ENCODE results near the gene TEDC2. TPM values are rescaled to one million over a fixed set of nuclear protein-coding genes. Genes with fewer than 3 reads are reported as not detected.
"Not testable (repeated sequence)": the region's sequence is repeated elsewhere in the genome, so short reads cannot be mapped to it uniquely, and the experiment has no call there.

Gene TEDC2
- total RNA-seq, 1 donor from 2014 or later, result 29.1 TPM

DNA sequence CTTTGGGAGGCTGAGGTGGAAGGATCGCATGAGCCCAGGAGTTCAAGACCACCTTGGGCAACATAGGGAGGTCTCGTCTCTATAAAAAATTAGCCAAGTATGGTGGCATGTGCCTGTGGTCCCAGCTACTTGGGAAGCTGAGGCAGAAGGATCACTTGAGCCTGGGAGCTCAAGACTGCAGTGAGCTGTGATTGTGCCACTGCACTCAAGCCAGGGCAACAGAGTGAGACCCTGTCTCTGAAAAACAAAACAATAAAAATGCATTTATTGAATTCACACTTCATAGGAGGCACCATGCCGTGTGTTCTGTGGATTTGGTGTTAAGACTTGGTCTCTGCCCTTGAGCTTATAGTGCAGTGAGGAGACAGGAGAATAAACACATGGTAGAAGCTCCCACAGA lies 17.4 kb downstream of the TEDC2 start:
- peaks cover 10% of the 10 kb centered on the region for H3K79me2 ChIP-seq (ENCODE audit: low read depth)
- DNase-seq (ENCODE audit: low spot score), result no peak
- Mint-ChIP-seq H3K27me3 (ENCODE audit: insufficient read depth, low read depth) (no peaks in the 10 kb centered on the region), H3K36me3 (no peaks in the 10 kb centered on the region), H3K4me3 (no peak overlapping the region), H3K9me3 (no peaks in the 10 kb centered on the region), H3K27ac (no peak overlapping the region), H3K4me1 (peaks cover 22% of the 10 kb centered on the region)
- H3K4me2 ChIP-seq, result no peak overlapping the region
- no peak overlapping the region for H2AFZ ChIP-seq (replicated peaks)
- no peak overlapping the region for H3K9ac ChIP-seq
- peaks cover 54% of the 10 kb centered on the region for H4K20me1 ChIP-seq (ENCODE audit: low read depth)
- peaks cover 19% of the 10 kb centered on the region for H3F3A ChIP-seq (ENCODE audit: low read depth)
- no peak overlapping the region for H3K4me3 ChIP-seq
- TF ChIP-seq, protein P1, sequence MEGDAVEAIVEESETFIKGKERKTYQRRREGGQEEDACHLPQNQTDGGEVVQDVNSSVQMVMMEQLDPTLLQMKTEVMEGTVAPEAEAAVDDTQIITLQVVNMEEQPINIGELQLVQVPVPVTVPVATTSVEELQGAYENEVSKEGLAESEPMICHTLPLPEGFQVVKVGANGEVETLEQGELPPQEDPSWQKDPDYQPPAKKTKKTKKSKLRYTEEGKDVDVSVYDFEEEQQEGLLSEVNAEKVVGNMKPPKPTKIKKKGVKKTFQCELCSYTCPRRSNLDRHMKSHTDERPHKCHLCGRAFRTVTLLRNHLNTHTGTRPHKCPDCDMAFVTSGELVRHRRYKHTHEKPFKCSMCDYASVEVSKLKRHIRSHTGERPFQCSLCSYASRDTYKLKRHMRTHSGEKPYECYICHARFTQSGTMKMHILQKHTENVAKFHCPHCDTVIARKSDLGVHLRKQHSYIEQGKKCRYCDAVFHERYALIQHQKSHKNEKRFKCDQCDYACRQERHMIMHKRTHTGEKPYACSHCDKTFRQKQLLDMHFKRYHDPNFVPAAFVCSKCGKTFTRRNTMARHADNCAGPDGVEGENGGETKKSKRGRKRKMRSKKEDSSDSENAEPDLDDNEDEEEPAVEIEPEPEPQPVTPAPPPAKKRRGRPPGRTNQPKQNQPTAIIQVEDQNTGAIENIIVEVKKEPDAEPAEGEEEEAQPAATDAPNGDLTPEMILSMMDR (IDR thresholded peaks at IDR 0.05), result no peak
- TF ChIP-seq EZH2phosphoT487 (IDR thresholded peaks at IDR 0.05) (no peak), EZH2 (IDR thresholded peaks at IDR 0.05) (no peak)
- peaks cover 42% of the 10 kb centered on the region for H3K27me3 ChIP-seq
- H3K27ac ChIP-seq, result no peak overlapping the region
- H3K36me3 ChIP-seq, result no peaks in the 10 kb centered on the region
- peaks cover 6% of the 10 kb centered on the region for H3K4me1 ChIP-seq
- no peaks in the 10 kb centered on the region for H3K9me3 ChIP-seq (ENCODE audit: low read depth)

DNA sequence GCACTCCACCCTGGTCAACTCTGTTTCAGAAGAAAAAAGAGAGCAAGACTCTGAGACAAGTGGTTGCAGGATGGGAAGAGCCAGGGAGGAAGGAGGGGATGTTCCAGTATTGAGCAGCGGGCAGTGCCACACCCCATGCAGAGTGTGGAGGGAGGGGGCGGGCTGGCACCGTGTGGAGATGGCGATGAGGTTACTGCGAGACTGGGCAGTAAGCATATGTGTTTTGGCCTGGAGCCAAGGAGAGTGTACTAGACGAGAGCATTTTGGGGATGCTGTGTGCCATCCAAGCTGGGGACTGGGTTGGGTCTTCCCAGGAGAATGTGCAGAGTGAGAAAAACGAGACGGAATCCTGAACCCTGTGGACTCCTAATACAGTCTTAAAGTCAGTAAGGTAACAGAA lies 18.4 kb downstream of the TEDC2 start:
- Histone ChIP-seq H2AFZ (replicated peaks) (no peak overlapping the region), H4K20me1 (ENCODE audit: low read depth) (peaks cover 54% of the 10 kb centered on the region), H3K4me2 (no peak overlapping the region), H3K27me3 (peaks cover 32% of the 10 kb centered on the region), H3K27ac (no peak overlapping the region), H3K36me3 (no peaks in the 10 kb centered on the region), H3K4me1 (peaks cover 6% of the 10 kb centered on the region), H3K79me2 (ENCODE audit: low read depth) (peaks cover 10% of the 10 kb centered on the region), H3F3A (ENCODE audit: low read depth) (peaks cover 9% of the 10 kb centered on the region), H3K9ac (no peak overlapping the region), H3K4me3 (no peak overlapping the region), H3K9me3 (ENCODE audit: low read depth) (no peaks in the 10 kb centered on the region)
- Mint-ChIP-seq H3K4me3 (no peak overlapping the region), H3K4me1 (peaks cover 18% of the 10 kb centered on the region), H3K36me3 (no peaks in the 10 kb centered on the region), H3K27me3 (ENCODE audit: insufficient read depth, low read depth) (no peaks in the 10 kb centered on the region), H3K9me3 (no peaks in the 10 kb centered on the region), H3K27ac (no peak overlapping the region)
- no peak for DNase-seq (ENCODE audit: low spot score)
- TF ChIP-seq EZH2phosphoT487 (IDR thresholded peaks at IDR 0.05), result no peak
- TF ChIP-seq, protein P1 (IDR thresholded peaks at IDR 0.05), result no peak
- TF ChIP-seq EZH2 (IDR thresholded peaks at IDR 0.05), result no peak

DNA sequence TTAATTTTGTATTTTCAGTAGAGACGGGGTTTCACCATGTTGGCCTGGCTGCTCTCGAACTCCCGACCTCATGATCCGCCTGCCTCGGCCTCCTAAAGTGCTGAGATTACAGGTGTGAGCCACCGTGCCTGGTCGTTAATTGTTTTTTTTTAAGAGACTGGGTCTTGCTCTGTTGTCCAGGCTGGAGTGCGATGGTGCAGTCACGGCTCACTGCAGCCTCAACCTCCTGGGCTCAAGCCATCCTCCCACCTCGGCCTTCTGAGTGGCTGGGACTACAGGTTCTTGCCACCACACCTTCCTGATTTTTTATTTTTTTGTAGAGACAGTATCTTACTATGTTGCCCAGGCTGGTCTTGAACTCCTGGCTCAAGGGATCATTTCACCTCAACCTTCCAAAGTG lies 20.1 kb downstream of the TEDC2 start:
- not testable (repeated sequence) for H3K27me3 Mint-ChIP-seq (ENCODE audit: insufficient read depth, low read depth); H3K4me2 ChIP-seq; H3K79me2 ChIP-seq (ENCODE audit: low read depth); H3F3A ChIP-seq (ENCODE audit: low read depth); DNase-seq (ENCODE audit: low spot score); H3K9me3 Mint-ChIP-seq; H3K4me3 Mint-ChIP-seq; H3K4me3 ChIP-seq; H3K27ac ChIP-seq; H3K36me3 Mint-ChIP-seq; H3K9me3 ChIP-seq (ENCODE audit: low read depth); H3K36me3 ChIP-seq; H3K4me1 ChIP-seq; H3K9ac ChIP-seq; H3K27ac Mint-ChIP-seq; H2AFZ ChIP-seq (replicated peaks)
- Histone ChIP-seq H3K27me3 (peaks cover 19% of the 10 kb centered on the region), H4K20me1 (ENCODE audit: low read depth) (peaks cover 56% of the 10 kb centered on the region)
- peaks cover 27% of the 10 kb centered on the region for H3K4me1 Mint-ChIP-seq

DNA sequence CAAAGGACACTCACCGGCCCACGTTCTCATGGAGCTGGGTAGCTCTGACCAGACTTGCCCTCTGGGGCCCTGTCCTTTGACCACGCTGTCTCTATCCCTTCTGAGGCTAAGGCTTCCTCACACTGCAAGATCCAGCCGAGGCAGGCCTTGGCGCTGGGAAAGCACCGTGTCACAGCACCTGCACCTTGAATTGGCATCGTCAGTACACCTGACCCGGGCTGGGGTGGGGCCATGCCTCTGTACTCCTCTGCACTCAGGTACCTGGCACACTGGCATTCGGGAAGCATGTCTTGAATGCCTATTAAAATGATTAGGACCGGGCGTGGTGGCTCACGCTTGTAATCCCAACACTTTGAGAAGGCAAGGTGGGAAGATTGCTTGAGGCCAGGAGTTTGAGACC lies 21.0 kb downstream of the TEDC2 start:
- no peak overlapping the region for H3K27ac Mint-ChIP-seq

More for the DNA sequence above, 21.0 kb downstream of the TEDC2 start:
- H3K36me3 Mint-ChIP-seq, result no peaks in the 10 kb centered on the region
- DNase-seq (ENCODE audit: low spot score), result no peak
- H2AFZ ChIP-seq (replicated peaks), result no peak overlapping the region
- no peak overlapping the region for H3K9ac ChIP-seq
- H4K20me1 ChIP-seq (ENCODE audit: low read depth), result peaks cover 49% of the 10 kb centered on the region
- H3F3A ChIP-seq (ENCODE audit: low read depth), result peaks cover 5% of the 10 kb centered on the region
- H3K4me3 Mint-ChIP-seq, result no peak overlapping the region
- H3K27me3 ChIP-seq, result peaks cover 12% of the 10 kb centered on the region
- H3K4me1 Mint-ChIP-seq, result peaks cover 30% of the 10 kb centered on the region
- peaks cover 2% of the 10 kb centered on the region for H3K27me3 Mint-ChIP-seq (ENCODE audit: insufficient read depth, low read depth)
- no peak for TF ChIP-seq EZH2 (IDR thresholded peaks at IDR 0.05)
- no peak for TF ChIP-seq EZH2phosphoT487 (IDR thresholded peaks at IDR 0.05)
- TF ChIP-seq, protein P1 (IDR thresholded peaks at IDR 0.05), result no peak
- no peaks in the 10 kb centered on the region for H3K9me3 Mint-ChIP-seq
- no peak overlapping the region for H3K27ac ChIP-seq
- no peaks in the 10 kb centered on the region for H3K36me3 ChIP-seq
- H3K9me3 ChIP-seq (ENCODE audit: low read depth), result no peaks in the 10 kb centered on the region
- no peak overlapping the region for H3K4me3 ChIP-seq
- peaks cover 3% of the 10 kb centered on the region for H3K4me1 ChIP-seq
- no peak overlapping the region for H3K4me2 ChIP-seq
- H3K79me2 ChIP-seq (ENCODE audit: low read depth), result peaks cover 10% of the 10 kb centered on the region

Measured in neural progenitor cell (in vitro differentiated cells).